BE2C (cell line): ENCODE results near the gene FIGLA.
"Not testable (repeated sequence)": the region's sequence is repeated elsewhere in the genome, so short reads cannot be mapped to it uniquely, and the experiment has no call there.

ENCODE experiments used
- DNase-seq: peaks from one replicate; pipeline ENCODE4 v3.0.0-alpha.2; 2020
- H3K27me3 ChIP-seq: fragments of 250-450 bp; sonication (Bioruptor Pico); 2 replicates; pipeline ENCODE4 v1.5.1; 2020; ENCODE audit warnings: mild to moderate bottlenecking
- H3K36me3 ChIP-seq: fragments of 250-450 bp; sonication (Bioruptor Pico); 2 replicates; pipeline ENCODE4 v1.5.1; 2020; ENCODE audit warnings: mild to moderate bottlenecking
- H3K4me1 ChIP-seq: fragments of 250-450 bp; sonication (Bioruptor Pico); 2 replicates; pipeline ENCODE4 v1.5.1; 2020
- H3K4me3 ChIP-seq: 2 replicates; pipeline ENCODE4 v1.5.1; 2011; ENCODE audit warnings: low read depth, low read length
- H3K9me3 ChIP-seq: fragments of 250-450 bp; sonication (Bioruptor Pico); 2 replicates; pipeline ENCODE4 v1.5.1; 2020
- CTCF ChIP-seq: IDR thresholded peaks from 2 replicates; pipeline ENCODE4 v1.5.1; 2012; ENCODE audit warnings: mild to moderate bottlenecking, low read depth, low read length

The FIGLA gene

DNA sequence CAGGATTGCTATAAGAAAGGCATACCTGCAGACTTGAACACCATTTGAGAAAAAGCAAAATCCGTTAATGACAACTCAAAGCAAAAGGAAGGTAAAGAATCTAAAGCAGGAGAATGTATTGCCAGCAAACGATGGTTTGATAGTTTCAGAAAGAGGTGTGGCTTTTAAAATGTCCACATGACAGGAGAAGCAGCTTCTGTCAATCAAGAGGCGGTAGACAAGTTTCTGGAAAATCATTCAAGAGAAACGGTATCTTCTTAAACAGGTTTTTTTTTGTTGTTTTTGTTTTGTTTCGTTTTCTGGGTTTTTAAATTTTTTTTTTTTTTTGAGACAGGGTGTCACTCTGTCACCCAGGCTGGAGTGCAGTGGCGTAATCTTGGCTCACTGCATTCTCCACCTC, 16.2 kb upstream of the FIGLA start:
- no peaks in the 10 kb centered on the region for H3K4me1 ChIP-seq
- H3K9me3 ChIP-seq = no peaks in the 10 kb centered on the region
- H3K4me3 ChIP-seq = no peak overlapping the region
- no peaks in the 10 kb centered on the region; the same call in 1 of the 2 replicates for H3K27me3 ChIP-seq
- DNase-seq = no peak
- H3K36me3 ChIP-seq = no peaks in the 10 kb centered on the region
- TF ChIP-seq CTCF = no peak

DNA sequence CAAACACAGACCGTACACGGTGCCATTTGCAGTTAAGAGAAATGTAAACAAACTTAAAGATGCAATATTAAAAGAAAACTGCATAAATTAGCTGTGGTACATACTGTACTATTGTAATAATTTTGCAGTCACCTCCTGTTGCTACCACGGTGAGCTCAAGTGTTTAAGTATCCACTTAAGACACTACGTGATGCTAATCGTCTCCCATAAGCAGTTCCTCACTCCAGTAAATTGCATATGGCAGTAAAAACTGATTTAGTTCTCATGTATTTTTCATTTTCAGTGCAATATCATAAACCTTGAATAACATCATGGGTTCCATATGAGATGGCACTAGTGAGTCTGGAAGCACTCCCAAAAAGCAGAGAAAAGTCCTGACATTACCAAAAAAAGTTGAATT, 15.6 kb upstream of the FIGLA start:
- H3K4me3 ChIP-seq = no peak overlapping the region
- H3K9me3 ChIP-seq = no peaks in the 10 kb centered on the region
- no peaks in the 10 kb centered on the region for H3K36me3 ChIP-seq
- no peak for DNase-seq
- H3K27me3 ChIP-seq = no peaks in the 10 kb centered on the region; the same call in 1 of the 2 replicates
- no peaks in the 10 kb centered on the region for H3K4me1 ChIP-seq
- TF ChIP-seq CTCF = no peak

DNA sequence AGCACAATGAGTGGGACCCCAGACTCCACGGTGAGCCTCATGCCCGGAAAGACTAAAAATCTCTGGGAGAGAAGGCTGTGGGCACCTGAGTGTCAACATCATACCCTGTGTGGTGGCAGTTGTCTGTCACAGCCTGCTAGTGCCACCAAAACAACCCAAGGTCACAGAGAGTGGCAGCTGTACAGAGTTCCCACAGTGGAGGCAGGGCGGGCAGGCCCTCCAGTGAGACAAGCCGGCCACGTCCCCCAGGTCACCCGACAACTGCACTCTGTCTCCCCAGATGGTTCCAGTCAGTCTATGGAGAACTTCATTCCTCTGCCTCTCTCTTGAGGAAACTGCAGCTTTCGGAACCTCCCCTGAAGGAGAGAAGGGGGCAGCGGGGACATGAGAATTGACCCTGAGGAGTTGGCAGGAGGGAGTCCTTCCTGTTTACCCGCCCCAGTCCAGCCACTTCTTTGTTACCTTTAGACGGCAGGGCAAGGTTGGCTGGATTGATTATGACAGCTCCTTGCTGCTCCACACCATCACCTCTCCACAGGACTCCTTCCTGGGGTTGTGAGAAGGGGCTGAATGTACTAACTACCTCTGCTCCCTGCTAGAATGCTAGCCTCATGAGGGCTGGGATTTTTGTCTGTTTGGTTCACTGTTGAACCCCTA, 11.3 kb upstream of the FIGLA start:
- no peaks in the 10 kb centered on the region for H3K4me1 ChIP-seq
- TF ChIP-seq CTCF = no peak
- no peaks in the 10 kb centered on the region for H3K9me3 ChIP-seq
- H3K27me3 ChIP-seq = no peaks in the 10 kb centered on the region
- DNase-seq = no peak
- H3K36me3 ChIP-seq = no peaks in the 10 kb centered on the region
- no peak overlapping the region for H3K4me3 ChIP-seq

DNA sequence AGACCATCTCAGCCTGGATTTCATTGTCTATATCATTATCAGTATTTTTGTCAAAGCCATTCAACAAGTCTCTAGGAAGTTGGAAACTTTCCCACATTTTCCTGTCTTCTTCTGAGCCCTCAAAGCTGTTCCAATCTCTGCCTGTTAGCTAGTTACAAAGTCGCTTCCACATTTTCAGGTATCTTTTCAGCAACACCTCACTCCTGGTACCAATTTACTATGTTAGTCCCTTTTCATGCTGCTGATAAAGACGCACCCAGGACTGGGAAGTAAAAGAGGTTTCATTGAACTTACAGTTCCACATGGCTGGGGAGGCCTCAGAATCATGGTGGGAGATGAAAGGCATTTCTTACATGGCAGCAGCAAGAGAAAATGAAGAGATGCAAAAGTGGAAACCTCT, 9.3 kb upstream of the FIGLA start:
- H3K27me3 ChIP-seq = no peaks in the 10 kb centered on the region
- no peak for DNase-seq
- H3K9me3 ChIP-seq = no peaks in the 10 kb centered on the region
- H3K36me3 ChIP-seq = no peaks in the 10 kb centered on the region
- no peak for TF ChIP-seq CTCF
- H3K4me1 ChIP-seq = no peaks in the 10 kb centered on the region
- H3K4me3 ChIP-seq = no peak overlapping the region

- H3K9me3 ChIP-seq, H3K27me3 ChIP-seq, DNase-seq: not testable (repeated sequence)
Observed at GRCh38 chr2:70797996-70798395, 7.6 kb upstream of the FIGLA start.

DNA sequence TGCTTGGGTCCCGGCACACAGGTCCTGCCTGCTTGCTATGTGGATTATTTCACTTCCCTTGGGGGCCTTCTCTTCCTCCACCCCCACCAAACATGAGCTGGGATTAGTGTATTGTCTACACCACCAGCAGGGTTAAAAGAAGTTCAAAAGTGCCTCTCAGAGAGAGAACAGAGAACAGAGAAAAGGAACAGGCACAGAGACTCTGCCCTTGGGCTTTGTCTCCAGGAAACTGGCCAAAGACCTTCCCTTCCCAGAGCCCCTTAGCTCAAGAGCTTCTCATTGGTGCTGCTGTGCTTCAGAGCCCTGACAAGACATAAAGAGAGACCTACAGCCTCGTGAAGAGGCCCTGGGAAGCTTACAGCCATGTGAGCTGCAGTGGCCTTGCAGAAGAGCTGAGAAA, 7.1 kb upstream of the FIGLA start:
- DNase-seq = no peak
- no peaks in the 10 kb centered on the region; the same call in 1 of the 2 replicates for H3K27me3 ChIP-seq
- no peaks in the 10 kb centered on the region for H3K4me1 ChIP-seq
- no peak for TF ChIP-seq CTCF
- H3K9me3 ChIP-seq = no peaks in the 10 kb centered on the region
- no peaks in the 10 kb centered on the region for H3K36me3 ChIP-seq
- no peak overlapping the region for H3K4me3 ChIP-seq

More at GRCh38 chr2:70797996-70798395, 7.6 kb upstream of the FIGLA start:
- H3K4me1 ChIP-seq, H3K36me3 ChIP-seq, H3K4me3 ChIP-seq: not testable (repeated sequence)
